NCI-H1092 (cell line): ENCODE data around the gene B4GALNT1.
"Not testable (repeated sequence)": the region's sequence is repeated elsewhere in the genome, so short reads cannot be mapped to it uniquely, and the experiment has no call there.

ENCODE experiments used
- DNase-seq: peaks from one replicate; lab custom pipeline; 2025; lab: John Stamatoyannopoulos, UW

The B4GALNT1 gene

GRCh38 chr12:57620936-57621496, 12.0 kb downstream of the B4GALNT1 start:
- DNase-seq, result no peak

- DNase-seq, result no peak
Observed at GRCh38 chr12:57620245-57620935, 12.6 kb downstream of the B4GALNT1 start.

GRCh38 chr12:57619434-57620244, 13.4 kb downstream of the B4GALNT1 start:
- DNase-seq, result no peak

- no peak for DNase-seq
Observed at GRCh38 chr12:57618966-57619433, 14.0 kb downstream of the B4GALNT1 start.

GRCh38 chr12:57618431-57618830, 14.6 kb downstream of the B4GALNT1 start:
- DNase-seq, result not testable (repeated sequence)

- no peak for DNase-seq
Observed at GRCh38 chr12:57617942-57618341, 15.1 kb downstream of the B4GALNT1 start.

- DNase-seq, result no peak
Observed at GRCh38 chr12:57616383-57617101, 16.5 kb downstream of the B4GALNT1 start.

GRCh38 chr12:57615637-57616036, 17.4 kb downstream of the B4GALNT1 start:
- DNase-seq, result no peak

- DNase-seq, result no peak
Observed at GRCh38 chr12:57614948-57615500, 18.0 kb downstream of the B4GALNT1 start.

- DNase-seq, result no peak
Observed at GRCh38 chr12:57614178-57614947, 18.6 kb downstream of the B4GALNT1 start.

- DNase-seq, result no peak
Observed at GRCh38 chr12:57613427-57614109, 19.4 kb downstream of the B4GALNT1 start.

GRCh38 chr12:57612711-57613426, 20.1 kb downstream of the B4GALNT1 start:
- DNase-seq, result no peak

GRCh38 chr12:57611827-57612710, 20.9 kb downstream of the B4GALNT1 start:
- no peak for DNase-seq

- DNase-seq, result peak; percentile 24
Observed at GRCh38 chr12:57611108-57611826, 21.7 kb downstream of the B4GALNT1 start, which contains the start of gene ARHGEF25. ARHGEF25 (plus strand) TSS chr12:57611435; CDS start chr12:57611895, 460 bp downstream.

- no peak for DNase-seq
Observed at GRCh38 chr12:57610554-57611107, 22.4 kb downstream of the B4GALNT1 start.

- no peak for DNase-seq
Observed at GRCh38 chr12:57609781-57610553, 23.0 kb downstream of the B4GALNT1 start.
